Stimulated activated CD4-positive, alpha-beta T cell treated with anti-CD3 and anti-CD28 coated beads, Interleukin-15, amount 100 ng/mL, for 48 hours (primary cell): ENCODE results near the gene ADH6.
"Not testable (repeated sequence)": the region's sequence is repeated elsewhere in the genome, so short reads cannot be mapped to it uniquely, and the experiment has no call there.

Experiments
- DNase-seq, 2 donors: peaks; one replicate each; pipeline ENCODE4 v3.0.0-alpha.2; 2020; ENCODE audit warnings: low read depth in 2 of 2

ADH6 gene

DNA sequence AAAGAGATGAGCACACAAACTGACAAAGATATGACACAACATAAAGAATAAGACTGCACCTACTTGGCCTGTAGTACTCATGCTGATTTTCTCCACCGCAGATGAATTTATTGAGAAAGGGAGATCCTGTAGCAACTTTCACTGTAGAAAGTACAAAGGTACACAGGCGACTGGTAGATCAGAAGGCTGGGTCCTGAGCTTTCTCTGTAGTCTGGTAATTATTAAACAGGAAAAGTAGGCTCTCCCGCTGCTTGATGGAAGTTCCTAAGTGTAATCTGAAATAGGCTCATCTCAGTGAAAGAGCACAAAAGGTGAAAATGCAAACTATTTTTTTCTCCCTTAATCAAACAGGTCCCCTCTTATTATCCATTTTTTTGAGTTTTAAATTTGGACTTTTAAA, at the start of gene ADH6:
Gene ADH6, minus strand, starts transcription at position 175 of the 400 bp plus-strand sequence. Its CDS starts 94 bp downstream, at position 81.
- no peak for DNase-seq

DNA sequence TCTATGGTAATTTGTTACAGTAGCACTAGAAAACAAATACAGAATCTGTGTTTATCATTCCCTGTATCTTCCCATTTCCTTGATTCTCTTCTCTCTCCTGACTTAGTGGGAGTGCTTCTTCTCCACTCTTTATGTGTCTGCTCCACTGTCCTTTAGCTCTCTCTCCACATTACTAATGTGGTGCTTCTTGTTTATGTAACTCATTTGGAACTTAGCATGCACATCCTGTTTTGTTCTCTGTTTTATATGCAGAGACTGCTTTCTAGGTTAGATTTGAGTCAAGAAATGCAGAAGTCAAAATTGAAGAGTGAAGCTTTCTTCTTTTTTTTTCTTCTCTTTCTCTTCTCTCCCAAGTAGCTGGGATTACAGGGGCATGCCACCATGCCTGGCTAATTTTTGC, 45.9 kb upstream of the ADH6 start:
- no peak for DNase-seq

- no peak for DNase-seq
Measured at GRCh38 chr4:99252746-99253145, 33.7 kb upstream of the ADH6 start.

DNA sequence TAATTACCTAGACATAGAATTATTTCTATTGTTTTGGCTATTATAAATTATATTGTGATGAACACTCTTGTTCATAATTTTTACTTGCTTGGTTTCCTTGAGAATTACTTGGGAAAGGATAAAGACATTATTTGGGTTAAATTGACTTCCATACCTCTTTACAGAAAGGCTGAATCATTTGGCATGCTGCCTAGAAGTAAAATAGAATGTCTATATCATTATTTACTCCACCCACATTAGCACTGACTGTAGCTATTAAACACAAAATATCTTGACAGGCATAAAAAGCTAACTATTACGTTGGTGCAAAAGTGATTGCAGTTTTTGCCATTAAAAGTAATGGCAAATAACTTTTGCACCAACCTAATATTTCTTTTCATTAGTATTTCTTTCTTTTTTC, 29.7 kb upstream of the ADH6 start:
- DNase-seq, result no peak

DNA sequence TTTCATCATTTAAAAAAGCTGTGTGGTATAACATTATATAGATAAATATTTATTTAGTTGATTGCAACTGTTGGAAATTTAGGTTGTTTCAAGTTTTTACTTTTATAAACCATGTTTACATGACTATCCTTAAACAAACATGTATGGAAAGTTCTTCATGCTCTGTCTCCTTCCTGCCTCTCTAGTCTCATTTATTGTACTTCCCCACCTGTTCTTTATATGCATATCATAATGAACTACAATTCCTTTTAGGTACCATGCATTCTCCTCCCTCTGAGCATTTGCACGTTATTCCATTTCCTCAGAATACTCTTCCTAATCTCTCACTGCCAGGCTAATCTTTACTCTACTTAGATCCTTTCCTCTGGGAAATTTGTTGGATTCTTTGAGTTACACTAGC, 16.9 kb upstream of the ADH6 start:
- no peak for DNase-seq

DNA sequence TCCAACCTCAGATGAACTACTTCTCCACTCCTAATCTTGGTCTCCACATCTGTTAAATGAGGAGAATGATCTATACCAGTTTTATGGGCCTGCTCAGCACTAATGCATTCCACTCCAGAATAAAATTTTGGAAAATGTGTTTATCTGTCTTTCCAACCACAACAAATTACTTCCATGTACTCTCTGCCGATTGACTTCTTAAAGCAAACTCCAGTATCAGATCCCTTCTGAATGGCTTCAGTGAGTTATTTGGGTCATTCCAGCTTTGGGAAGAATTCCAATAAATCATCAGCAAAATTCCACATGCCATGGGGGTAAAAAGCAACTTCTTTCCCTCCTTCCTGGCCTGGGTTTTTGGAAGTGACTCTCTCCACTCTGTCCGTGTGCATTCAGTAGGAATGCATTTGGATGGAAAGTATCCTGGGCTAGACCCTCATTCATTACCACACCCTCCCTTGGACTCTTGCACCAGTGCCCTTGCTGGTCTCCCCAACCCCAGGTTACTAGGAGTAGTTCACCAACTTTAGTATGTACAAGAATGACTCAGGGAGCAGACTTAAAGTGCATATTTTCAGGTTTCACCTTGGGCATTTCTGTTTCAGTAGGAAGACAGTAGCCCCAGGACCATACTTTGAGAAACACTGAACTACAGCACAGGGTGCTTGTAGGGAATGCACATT, 15.4 kb upstream of the ADH6 start:
- DNase-seq, result no peak

DNA sequence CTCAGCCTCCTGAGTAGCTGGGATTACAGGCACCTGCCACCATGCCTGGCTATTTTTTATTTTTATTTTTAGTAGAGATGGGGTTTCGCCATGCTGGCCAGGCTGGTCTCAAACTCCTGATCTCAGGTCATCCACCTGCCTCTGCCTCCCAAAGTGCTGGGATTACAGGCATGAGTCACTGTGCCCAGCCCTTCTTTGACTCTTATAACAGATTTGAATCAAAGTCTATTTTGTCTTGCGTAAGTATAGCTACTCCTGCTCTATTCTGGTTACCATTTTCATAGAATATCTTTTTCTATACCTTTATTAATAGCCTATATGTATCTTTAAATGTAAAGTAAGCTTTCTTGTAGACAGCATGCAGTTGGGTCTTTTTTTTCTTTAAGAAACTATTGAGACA, 14.4 kb upstream of the ADH6 start:
- DNase-seq, result not testable (repeated sequence)

- not testable (repeated sequence) for DNase-seq
Measured at GRCh38 chr4:99228706-99229105, 9.7 kb upstream of the ADH6 start.

GRCh38 chr4:99227646-99228045, 8.6 kb upstream of the ADH6 start:
- not testable (repeated sequence) for DNase-seq

GRCh38 chr4:99221980-99222379, 2.9 kb upstream of the ADH6 start:
- DNase-seq, result no peak

DNA sequence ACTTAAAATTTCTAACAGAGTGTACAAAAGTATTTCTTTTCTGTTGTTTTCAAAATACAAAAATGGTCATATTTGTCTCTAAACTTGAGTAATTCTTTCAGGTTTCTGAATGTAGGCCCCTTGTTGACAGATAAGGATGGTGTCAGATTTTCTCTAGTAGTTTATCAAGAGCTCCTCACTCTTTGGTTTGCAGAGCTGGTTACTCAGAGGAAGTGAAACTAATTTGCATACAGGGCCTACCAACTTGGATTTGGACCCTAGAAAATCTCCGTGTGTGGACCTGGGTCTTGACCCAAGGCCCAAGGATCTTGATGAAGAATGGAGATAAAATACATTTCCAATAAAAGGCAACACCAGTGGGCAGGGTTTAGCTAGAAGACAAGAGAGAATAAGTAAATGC, 433 bp upstream of the ADH6 start:
- DNase-seq, result no peak

DNA sequence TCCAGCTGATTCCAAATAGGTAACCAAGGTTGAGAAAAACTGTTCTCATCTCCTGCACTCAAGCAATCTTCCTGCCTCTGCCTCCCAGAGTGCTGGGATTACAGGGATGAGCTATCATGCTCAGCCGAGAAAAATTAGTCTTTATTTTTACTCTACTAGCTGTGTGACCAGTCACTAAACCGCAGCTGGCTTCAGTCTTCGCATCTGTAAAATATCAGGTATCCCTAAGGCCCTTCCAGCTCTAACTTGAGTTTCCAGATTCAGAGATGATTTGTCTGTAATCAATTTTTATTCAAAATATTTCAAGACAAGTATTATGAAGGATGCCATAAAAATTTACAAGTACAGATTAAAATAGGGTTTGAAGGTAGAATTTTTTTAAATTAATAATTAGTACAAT, 3.5 kb downstream of the ADH6 start:
- DNase-seq, result no peak

- DNase-seq, result no peak
Measured at GRCh38 chr4:99210789-99211188, 8.3 kb downstream of the ADH6 start.

DNA sequence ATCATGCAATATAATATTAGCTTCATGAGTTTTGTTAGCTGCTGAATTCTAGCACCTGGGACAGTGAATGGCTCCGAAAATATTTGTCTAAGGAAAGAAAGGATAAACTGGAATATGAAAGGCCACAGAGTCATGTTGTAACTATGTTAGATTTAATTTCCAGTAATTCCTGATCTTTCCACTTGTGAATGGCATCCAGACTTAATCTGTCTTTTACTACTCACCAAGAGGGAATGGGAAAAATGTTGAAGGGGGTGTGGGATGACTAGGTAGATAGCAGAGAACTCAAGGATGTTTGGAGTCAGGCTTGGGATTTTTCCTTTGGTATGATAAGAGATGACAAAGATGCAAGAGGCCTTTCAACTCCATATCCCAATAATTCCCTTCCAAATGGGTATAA, 9.4 kb downstream of the ADH6 start:
- no peak for DNase-seq

- DNase-seq, result no peak
Measured at GRCh38 chr4:99208719-99209075, 10.3 kb downstream of the ADH6 start.

- no peak for DNase-seq
Measured at GRCh38 chr4:99207911-99208718, 10.9 kb downstream of the ADH6 start.

DNA sequence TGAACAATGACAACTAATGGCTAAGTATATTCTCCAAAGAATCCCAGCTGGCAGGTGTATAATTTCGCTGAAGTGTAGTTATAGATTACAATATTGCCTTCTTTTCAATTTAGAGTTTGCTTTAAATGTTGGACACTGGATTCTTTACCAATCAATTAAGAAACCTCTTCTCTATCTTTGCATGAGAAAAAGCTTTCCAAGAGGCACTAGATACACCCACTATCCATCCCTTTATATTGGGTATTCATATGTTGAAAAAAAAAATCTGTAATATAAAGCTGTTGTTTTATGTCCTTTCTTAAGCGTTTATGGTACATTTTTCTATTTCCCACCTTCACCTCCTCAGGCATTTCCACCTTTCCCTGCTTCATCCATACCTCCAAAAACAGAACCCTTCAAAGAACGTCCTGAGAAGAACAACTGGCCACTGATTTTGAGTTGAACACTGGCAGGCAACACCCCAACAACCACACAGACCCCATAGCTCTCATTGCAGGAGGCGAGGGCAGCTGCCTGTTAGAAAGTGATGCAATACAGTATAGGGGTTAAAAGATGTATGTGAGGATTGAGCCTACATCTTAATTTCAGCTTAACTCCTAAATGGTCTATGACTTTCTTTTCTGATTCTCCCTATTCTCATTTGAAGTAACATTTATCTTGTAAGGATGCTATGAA, 11.8 kb downstream of the ADH6 start:
- DNase-seq, result no peak

- no peak for DNase-seq
Measured at GRCh38 chr4:99205153-99205979, 13.7 kb downstream of the ADH6 start.

DNA sequence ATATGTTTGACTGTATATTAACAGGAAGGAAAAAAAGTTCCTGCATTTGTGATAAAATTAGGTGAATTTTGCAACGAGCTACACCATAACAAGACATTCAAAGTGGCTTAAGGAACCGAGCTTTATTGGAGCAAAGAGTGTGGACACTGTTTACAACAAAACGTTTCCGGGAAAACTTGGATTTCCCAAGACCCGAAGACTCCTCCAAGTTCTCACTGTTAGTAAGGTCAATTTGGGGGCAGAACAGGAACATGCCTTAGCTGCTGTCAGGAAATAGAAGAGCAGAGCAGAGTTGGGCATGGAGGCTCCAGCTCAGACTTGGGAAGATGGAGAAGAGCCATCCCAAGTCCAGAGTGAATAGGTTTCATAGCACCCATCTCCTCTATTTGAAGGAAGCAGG, 16.5 kb downstream of the ADH6 start:
- DNase-seq, result no peak

- DNase-seq, result no peak
Measured at GRCh38 chr4:99202094-99202493, 17.0 kb downstream of the ADH6 start.

DNA sequence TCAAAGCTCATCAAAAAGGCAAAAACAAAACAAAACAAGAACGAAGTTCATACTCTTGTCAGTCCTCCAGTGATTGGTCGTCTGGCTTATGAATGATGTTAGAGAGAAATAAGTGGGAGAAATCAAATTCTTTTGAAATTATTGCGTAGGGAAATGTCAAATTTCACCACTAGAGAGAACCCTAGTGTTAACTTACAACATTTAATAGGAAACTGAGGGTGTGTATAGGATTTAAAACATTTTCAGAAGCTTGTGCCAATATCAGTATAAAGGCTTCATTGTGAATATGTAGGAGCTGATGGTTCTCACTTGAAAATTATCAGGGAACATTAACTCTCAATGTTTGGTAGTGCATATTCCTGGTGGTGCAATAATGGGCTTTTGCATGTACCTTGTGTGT, 17.4 kb downstream of the ADH6 start:
- no peak for DNase-seq

- no peak for DNase-seq
Measured at GRCh38 chr4:99200138-99200537, 18.9 kb downstream of the ADH6 start.
